Neural cell (in vitro differentiated cells): ENCODE data around the gene EID2B. TPM values are rescaled to one million over a fixed set of nuclear protein-coding genes. Genes with fewer than 3 reads are reported as not detected.

Experiments
- H2AFZ ChIP-seq: fragments of 200-600, 300-800 bp; sonication (generic), shearing (Covaris generic); 2 replicates; pipeline ENCODE4 v1.6.0; 2014; ENCODE audit warnings: low read depth, mild to moderate bottlenecking, antibody characterized with exemption, low read length, moderate library complexity
- H3F3A ChIP-seq: fragments of 200-600 bp; shearing (Covaris generic); 2 replicates; pipeline ENCODE4 v1.6.1; 2016; ENCODE audit warnings: mild to moderate bottlenecking, moderate library complexity, mixed read lengths, antibody characterized with exemption, low read length; ENCODE audit not compliant: insufficient read depth, poor library complexity, severe bottlenecking
- H3K27ac ChIP-seq: fragments of 200-600, 300-800 bp; sonication (generic), shearing (Covaris generic); 2 replicates; pipeline ENCODE4 v1.5.1; 2014; ENCODE audit warnings: mild to moderate bottlenecking, low read length, moderate library complexity
- H3K27me3 ChIP-seq: fragments of 300-800, 200-600 bp; sonication (generic), shearing (Covaris generic); 2 replicates; pipeline ENCODE4 v1.6.0; 2014; ENCODE audit warnings: mild to moderate bottlenecking, low read depth, low read length, moderate library complexity; ENCODE audit not compliant: insufficient read depth
- H3K36me3 ChIP-seq: fragments of 300-800, 200-600 bp; sonication (generic), shearing (Covaris generic); 2 replicates; pipeline ENCODE4 v1.5.1; 2014; ENCODE audit warnings: mild to moderate bottlenecking, antibody characterized with exemption, low read length, moderate library complexity; ENCODE audit not compliant: insufficient read depth
- H3K4me2 ChIP-seq: fragments of 300-800, 200-600 bp; sonication (generic), shearing (Covaris generic); 2 replicates; pipeline ENCODE4 v1.6.0; 2014; ENCODE audit warnings: mild to moderate bottlenecking, low read length
- H3K4me3 ChIP-seq: fragments of 300-800, 200-600 bp; sonication (generic), shearing (Covaris generic); 2 replicates; pipeline ENCODE4 v1.5.1; 2014; ENCODE audit warnings: mild to moderate bottlenecking, low read length, moderate library complexity
- H3K79me2 ChIP-seq: fragments of 200-600 bp; shearing (Covaris generic); replicated peaks from 2 replicates; pipeline ENCODE4 v1.6.0; 2014; ENCODE audit warnings: mild to moderate bottlenecking, low read length, moderate library complexity; ENCODE audit not compliant: insufficient read depth
- H3K9ac ChIP-seq: fragments of 300-800, 200-600 bp; sonication (generic), shearing (Covaris generic); 2 replicates; pipeline ENCODE4 v1.6.1; 2016; ENCODE audit warnings: mild to moderate bottlenecking, low read length, mixed read lengths
- H3K9me2 ChIP-seq: fragments of 200-600 bp; shearing (Covaris generic); 2 replicates; pipeline ENCODE4 v1.6.1; 2016; ENCODE audit warnings: mild to moderate bottlenecking, low read length, mixed read lengths; ENCODE audit not compliant: insufficient read depth
- H3K9me3 ChIP-seq: fragments of 200-600, 300-800 bp; sonication (generic), shearing (Covaris generic); 2 replicates; pipeline ENCODE4 v1.6.1; 2016; ENCODE audit warnings: mild to moderate bottlenecking, mixed run types, low read length, moderate library complexity, mixed read lengths
- H4K20me1 ChIP-seq: fragments of 200-600 bp; shearing (Covaris generic); 2 replicates; pipeline ENCODE4 v1.6.1; 2016; ENCODE audit warnings: mild to moderate bottlenecking, mixed run types; ENCODE audit not compliant: insufficient read depth
- CTCF ChIP-seq: fragments of 450-650 bp; IDR thresholded peaks from 2 replicates; pipeline ENCODE4 v1.5.1; 2014; ENCODE audit warnings: antibody characterized with exemption, mild to moderate bottlenecking, moderate library complexity; ENCODE audit not compliant: poor library complexity, severe bottlenecking
- EP300 ChIP-seq: fragments of 450-650 bp; conservative IDR thresholded peaks from 2 replicates; pipeline ENCODE4 v1.6.1; 2014; ENCODE audit warnings: antibody characterized with exemption, mild to moderate bottlenecking, moderate library complexity; ENCODE audit not compliant: poor library complexity, severe bottlenecking
- EZH2 ChIP-seq: fragments of 200-600, 300-800 bp; shearing (Covaris generic), sonication (generic); IDR thresholded peaks from 2 replicates; pipeline ENCODE4 v1.6.1; 2014; ENCODE audit warnings: antibody characterized with exemption, low read length, borderline replicate concordance, mild to moderate bottlenecking; ENCODE audit not compliant: insufficient read depth, poor library complexity, severe bottlenecking
- MXI1 ChIP-seq: fragments of 450-650 bp; conservative IDR thresholded peaks from 2 replicates; pipeline ENCODE4 v1.6.1; 2014; ENCODE audit warnings: antibody characterized with exemption, mild to moderate bottlenecking; ENCODE audit not compliant: poor library complexity, severe bottlenecking
- POLR2AphosphoS5 ChIP-seq: IDR thresholded peaks from 2 replicates; pipeline ENCODE4 v1.6.1; 2012
- RAD21 ChIP-seq: fragments of 450-650 bp; conservative IDR thresholded peaks from 2 replicates; pipeline ENCODE4 v1.6.1; 2014; ENCODE audit warnings: antibody characterized with exemption, mild to moderate bottlenecking, moderate library complexity
- REST ChIP-seq: IDR thresholded peaks from 2 replicates; pipeline ENCODE4 v1.6.1; 2012; ENCODE audit warnings: borderline replicate concordance
- SMC3 ChIP-seq: fragments of 450-650 bp; conservative IDR thresholded peaks from 2 replicates; pipeline ENCODE4 v1.6.1; 2014; ENCODE audit warnings: antibody characterized with exemption, mild to moderate bottlenecking, moderate library complexity; ENCODE audit not compliant: poor library complexity
- TAF1 ChIP-seq: IDR thresholded peaks from 2 replicates; pipeline ENCODE4 v1.6.1; 2012; ENCODE audit warnings: low read depth
- polyA plus RNA-seq: library from polyadenylated mRNA; depleted of rRNA; stranded (reverse); fragments of >200 nt; gene quantifications from 2 replicates; pipeline ENCODE4 v1.2.3, GENCODE V29; 2014

EID2B gene
- polyA plus RNA-seq, 1 donor from 2014 or later = 36.5 TPM

DNA sequence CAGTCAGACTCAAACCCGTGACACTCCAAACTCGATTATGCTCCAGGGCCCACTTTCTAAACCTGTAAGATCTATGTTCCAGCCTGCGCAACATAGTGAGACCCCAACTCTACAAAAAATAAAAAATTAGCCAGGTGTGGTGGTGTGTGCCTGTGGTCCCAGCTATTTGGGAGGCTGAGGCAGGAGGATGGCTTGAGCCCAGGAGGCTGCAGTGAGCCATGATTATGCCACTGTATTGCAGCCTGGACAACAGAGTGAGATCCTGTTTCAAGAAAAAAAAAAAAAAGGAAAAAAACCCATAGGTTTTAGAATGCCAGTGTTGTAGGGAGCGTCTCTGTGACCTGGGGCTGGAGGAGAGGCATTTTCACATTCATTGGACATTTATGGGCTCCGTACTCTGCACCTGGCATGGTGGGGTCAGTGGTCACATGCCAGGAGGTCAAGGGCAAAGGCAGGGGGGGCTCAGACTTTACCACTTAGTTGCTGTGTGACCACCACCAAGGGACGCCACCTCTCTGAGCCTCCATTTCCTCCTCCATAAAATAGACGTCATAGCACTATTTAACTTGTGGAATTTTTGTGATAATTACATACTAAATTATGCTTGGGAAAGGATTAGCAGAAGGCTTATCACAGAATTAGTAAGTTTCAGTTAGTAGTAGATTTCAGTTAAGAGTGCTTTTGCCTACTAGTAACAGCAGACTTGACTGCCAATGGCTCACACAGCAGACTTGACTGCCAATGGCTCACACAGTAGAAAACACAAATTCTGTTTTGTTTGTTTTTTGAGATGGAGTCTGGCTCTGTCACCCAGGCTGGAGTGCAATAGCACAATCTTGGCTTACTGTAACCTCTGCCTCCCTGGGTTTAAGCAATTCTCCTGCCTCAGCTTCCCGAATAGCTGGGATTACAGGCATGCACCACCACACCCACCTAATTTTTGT is 11.8 kb downstream of the EID2B start:
- no peak overlapping the region for H3K9ac ChIP-seq
- H3K36me3 ChIP-seq = no peaks in the 10 kb centered on the region

More for the DNA sequence above, 11.8 kb downstream of the EID2B start:
- Histone ChIP-seq H3K4me3 (no peak overlapping the region), H3F3A (no peaks in the 10 kb centered on the region), H3K9me3 (no peaks in the 10 kb centered on the region), H3K79me2 (no peaks in the 10 kb centered on the region), H4K20me1 (no peaks in the 10 kb centered on the region), H2AFZ (no peak overlapping the region), H3K4me2 (no peak overlapping the region), H3K27ac (no peak overlapping the region), H3K27me3 (peaks cover 9% of the 10 kb centered on the region), H3K9me2 (no peaks in the 10 kb centered on the region)
- TF ChIP-seq EP300 (no peak), CTCF (no peak), RAD21 (no peak), SMC3 (no peak), POLR2AphosphoS5 (no peak), REST (no peak), EZH2 (no peak), TAF1 (no peak), MXI1 (no peak)
